ENCODE results near the gene PCSK5. TPM values are rescaled to one million over a fixed set of nuclear protein-coding genes. Genes with fewer than 3 reads are reported as not detected.

PCSK5 gene
- total RNA-seq, 5 donors from 2014 or later (not counting 1 experiment from before 2014, with no cell fraction given), result 9.1 to 24.1 (median 12.7) TPM

- Histone ChIP-seq H3K36me3 (ENCODE audit: control insufficient read depth in 2 of 2, extremely low read depth in 1 of 2, insufficient read depth in 1 of 2, low read length in 1 of 2) (no peaks in the 10 kb centered on the region), H3K27me3 (replicated peaks in 1 of 2; ENCODE audit: control insufficient read depth in 2 of 2, extremely low read depth in 1 of 2, insufficient read depth in 2 of 2, low read length in 1 of 2) (no peaks in the 10 kb centered on the region), H3K4me1 (ENCODE audit: control insufficient read depth in 1 of 2, extremely low read depth in 1 of 2, insufficient read depth in 2 of 2, low read length in 2 of 2) (no peaks in the 10 kb centered on the region), H3K9me3 (no peaks in the 10 kb centered on the region), H3K27ac (ENCODE audit: low read length) (no peak overlapping the region), H3K4me3 (ENCODE audit: control insufficient read depth in 1 of 2, extremely low read depth in 1 of 2, low read length in 1 of 2) (no peak overlapping the region)
- no peak for ATAC-seq (replicated peaks in 1 of 4)
- 71% methylated on average over 1 of the region's 2 CpGs for WGBS (ENCODE audit: insufficient coverage)
- no peak for DNase-seq
- Mint-ChIP-seq H3K36me3 (no peaks in the 10 kb centered on the region), H3K4me1 (no peaks in the 10 kb centered on the region), H3K27me3 (peaks cover 0 to 1% of the 10 kb centered on the region in 2 donors), H3K27ac (no peak overlapping the region), H3K9me3 (no peaks in the 10 kb centered on the region), H3K4me3 (no peak overlapping the region)
- POLR2A ChIA-PET, result no interaction called here
- CTCF ChIA-PET, result no interaction called here
Observed at GRCh38 chr9:76227156-76227555, 336.7 kb downstream of the PCSK5 start.

- Histone ChIP-seq H3K4me3 (ENCODE audit: control insufficient read depth in 1 of 2, extremely low read depth in 1 of 2, low read length in 1 of 2) (no peak overlapping the region), H3K27me3 (replicated peaks in 1 of 2; ENCODE audit: control insufficient read depth in 2 of 2, extremely low read depth in 1 of 2, insufficient read depth in 2 of 2, low read length in 1 of 2) (no peaks in the 10 kb centered on the region), H3K36me3 (ENCODE audit: control insufficient read depth in 2 of 2, extremely low read depth in 1 of 2, insufficient read depth in 1 of 2, low read length in 1 of 2) (no peaks in the 10 kb centered on the region), H3K4me1 (ENCODE audit: control insufficient read depth in 1 of 2, extremely low read depth in 1 of 2, insufficient read depth in 2 of 2, low read length in 2 of 2) (no peaks in the 10 kb centered on the region), H3K9me3 (no peaks in the 10 kb centered on the region), H3K27ac (ENCODE audit: low read length) (no peak overlapping the region)
- ChIA-PET POLR2A (no interaction called here), CTCF (interaction anchor here in 1 of 2 donors (0.6 kb wide), 1 partner anchor 72 kb away, joined by 3 read pairs; no protein-coding TSS in a partner anchor)
- H3K4me1 Mint-ChIP-seq, result no peaks in the 10 kb centered on the region
- ATAC-seq (replicated peaks in 1 of 4) (no peak), DNase-seq (no peak)
- H3K27me3 Mint-ChIP-seq, result peaks cover 0 to 1% of the 10 kb centered on the region in 2 donors
- H3K36me3 Mint-ChIP-seq, result no peaks in the 10 kb centered on the region
- H3K27ac Mint-ChIP-seq, result no peak overlapping the region
- H3K9me3 Mint-ChIP-seq, result no peaks in the 10 kb centered on the region
- WGBS (ENCODE audit: insufficient coverage), result 57% methylated on average over 1 of the region's 5 CpGs
- H3K4me3 Mint-ChIP-seq, result no peak overlapping the region
Observed at GRCh38 chr9:76231001-76231400, 340.5 kb downstream of the PCSK5 start.

DNA sequence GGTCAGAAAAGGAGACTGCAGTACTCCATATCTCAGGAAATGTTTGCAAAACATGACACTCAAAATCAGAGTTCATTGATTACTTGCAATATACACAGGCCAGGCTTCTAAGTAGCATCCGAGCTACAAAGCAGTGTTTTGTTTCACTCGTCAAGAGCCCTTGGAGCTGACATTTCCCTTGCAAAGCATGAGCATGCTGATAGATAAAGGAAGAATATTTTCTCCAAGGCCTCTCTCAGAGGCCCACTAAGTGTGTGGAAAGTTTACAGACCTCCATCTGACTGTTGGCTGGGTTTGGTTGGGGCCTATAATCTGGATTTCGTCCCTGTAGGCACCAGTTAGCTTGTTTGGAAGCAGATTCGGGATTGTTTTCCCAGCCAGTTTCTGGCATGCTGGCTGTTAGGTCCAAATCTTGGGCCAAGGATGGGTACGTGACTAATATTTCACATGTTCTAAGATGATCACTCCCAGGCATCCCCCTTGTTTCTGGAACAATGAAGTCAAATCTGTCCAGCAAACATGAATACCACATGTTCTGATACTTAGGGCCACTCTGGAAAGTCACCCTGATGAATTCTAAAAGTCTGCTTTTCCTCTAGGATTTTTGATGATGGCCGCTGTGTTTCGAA, 342.5 kb downstream of the PCSK5 start:
- Mint-ChIP-seq H3K9me3 (no peaks in the 10 kb centered on the region), H3K4me3 (no peak overlapping the region)
- WGBS (ENCODE audit: insufficient coverage), result 86% methylated on average over 6 of the region's 7 CpGs

GRCh38 chr9:76240578-76240977, 350.1 kb downstream of the PCSK5 start:
- ATAC-seq (replicated peaks in 1 of 4), result no peak
- POLR2A ChIA-PET, result no interaction called here

More for the DNA sequence above, 342.5 kb downstream of the PCSK5 start:
- Mint-ChIP-seq H3K4me1 (no peaks in the 10 kb centered on the region), H3K36me3 (no peaks in the 10 kb centered on the region), H3K27me3 (peaks cover 0 to 1% of the 10 kb centered on the region in 2 donors), H3K27ac (no peak overlapping the region)
- Histone ChIP-seq H3K4me1 (ENCODE audit: control insufficient read depth in 1 of 2, extremely low read depth in 1 of 2, insufficient read depth in 2 of 2, low read length in 2 of 2) (no peaks in the 10 kb centered on the region), H3K9me3 (no peaks in the 10 kb centered on the region), H3K27ac (ENCODE audit: low read length) (no peak overlapping the region), H3K4me3 (ENCODE audit: control insufficient read depth in 1 of 2, extremely low read depth in 1 of 2, low read length in 1 of 2) (no peak overlapping the region), H3K36me3 (ENCODE audit: control insufficient read depth in 2 of 2, extremely low read depth in 1 of 2, insufficient read depth in 1 of 2, low read length in 1 of 2) (no peaks in the 10 kb centered on the region), H3K27me3 (replicated peaks in 1 of 2; ENCODE audit: control insufficient read depth in 2 of 2, extremely low read depth in 1 of 2, insufficient read depth in 2 of 2, low read length in 1 of 2) (no peaks in the 10 kb centered on the region)
- CTCF ChIA-PET, result no interaction called here
- ATAC-seq (replicated peaks in 1 of 4), result no peak
- DNase-seq, result no peak
- POLR2A ChIA-PET, result no interaction called here

DNA sequence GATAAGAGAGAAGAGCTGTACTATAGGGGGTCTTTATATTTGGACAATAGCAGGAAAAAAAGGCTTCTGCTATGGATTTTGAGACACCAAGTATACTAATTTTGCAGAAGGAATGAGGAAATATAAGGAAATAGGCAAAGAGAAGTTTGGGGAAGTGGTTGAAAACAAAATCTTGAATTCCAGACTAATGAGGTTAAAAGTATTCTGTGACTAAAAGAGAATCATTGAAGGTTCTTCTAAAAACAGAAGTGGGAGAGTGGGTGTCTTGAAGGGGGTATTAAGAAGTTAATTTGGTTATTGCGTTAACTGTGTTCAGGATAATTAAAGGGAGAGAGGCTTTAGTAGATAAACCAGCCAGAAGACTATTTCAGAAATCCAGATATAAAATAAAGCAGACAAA, 355.0 kb downstream of the PCSK5 start:
- CTCF ChIA-PET, result interaction anchor here in 1 of 2 donors (0.6 kb wide), 1 partner anchor 1097 kb away, joined by 4 read pairs; no protein-coding TSS in a partner anchor
- POLR2A ChIA-PET, result no interaction called here
- no peak for DNase-seq
- no peaks in the 10 kb centered on the region for H3K36me3 Mint-ChIP-seq
- no CpG with 5 or more reads among the region's 1 CpG for WGBS (ENCODE audit: insufficient coverage)
- no peak overlapping the region for H3K27ac Mint-ChIP-seq
- no peak overlapping the region for H3K4me3 ChIP-seq (ENCODE audit: control insufficient read depth in 1 of 2, extremely low read depth in 1 of 2, low read length in 1 of 2)
- H3K27me3 ChIP-seq (replicated peaks in 1 of 2; ENCODE audit: control insufficient read depth in 2 of 2, extremely low read depth in 1 of 2, insufficient read depth in 2 of 2, low read length in 1 of 2), result no peaks in the 10 kb centered on the region
- H3K9me3 ChIP-seq, result no peaks in the 10 kb centered on the region
- H3K9me3 Mint-ChIP-seq, result no peaks in the 10 kb centered on the region
- no peak overlapping the region for H3K27ac ChIP-seq (ENCODE audit: low read length)
- no peak for ATAC-seq (replicated peaks in 1 of 4)
- no peaks in the 10 kb centered on the region for H3K36me3 ChIP-seq (ENCODE audit: control insufficient read depth in 2 of 2, extremely low read depth in 1 of 2, insufficient read depth in 1 of 2, low read length in 1 of 2)
- no peak overlapping the region for H3K4me3 Mint-ChIP-seq
- no peaks in the 10 kb centered on the region for H3K4me1 ChIP-seq (ENCODE audit: control insufficient read depth in 1 of 2, extremely low read depth in 1 of 2, insufficient read depth in 2 of 2, low read length in 2 of 2)
- no peaks in the 10 kb centered on the region for H3K4me1 Mint-ChIP-seq
- H3K27me3 Mint-ChIP-seq, result no peaks in the 10 kb centered on the region

More at GRCh38 chr9:76240578-76240977, 350.1 kb downstream of the PCSK5 start:
- no CpG with 5 or more reads among the region's 1 CpG for WGBS (ENCODE audit: insufficient coverage)
- DNase-seq, result no peak
- no peak overlapping the region for H3K27ac ChIP-seq (ENCODE audit: low read length)
- CTCF ChIA-PET, result no interaction called here
- H3K9me3 ChIP-seq, result no peaks in the 10 kb centered on the region
- no peak overlapping the region for H3K27ac Mint-ChIP-seq
- no peaks in the 10 kb centered on the region for H3K27me3 ChIP-seq (replicated peaks in 1 of 2; ENCODE audit: control insufficient read depth in 2 of 2, extremely low read depth in 1 of 2, insufficient read depth in 2 of 2, low read length in 1 of 2)
- H3K4me1 ChIP-seq (ENCODE audit: control insufficient read depth in 1 of 2, extremely low read depth in 1 of 2, insufficient read depth in 2 of 2, low read length in 2 of 2), result no peaks in the 10 kb centered on the region
- no peaks in the 10 kb centered on the region for H3K9me3 Mint-ChIP-seq
- H3K27me3 Mint-ChIP-seq, result no peaks in the 10 kb centered on the region
- H3K36me3 Mint-ChIP-seq, result no peaks in the 10 kb centered on the region
- H3K36me3 ChIP-seq (ENCODE audit: control insufficient read depth in 2 of 2, extremely low read depth in 1 of 2, insufficient read depth in 1 of 2, low read length in 1 of 2), result no peaks in the 10 kb centered on the region
- no peak overlapping the region for H3K4me3 ChIP-seq (ENCODE audit: control insufficient read depth in 1 of 2, extremely low read depth in 1 of 2, low read length in 1 of 2)
- H3K4me1 Mint-ChIP-seq, result no peaks in the 10 kb centered on the region
- H3K4me3 Mint-ChIP-seq, result no peak overlapping the region

DNA sequence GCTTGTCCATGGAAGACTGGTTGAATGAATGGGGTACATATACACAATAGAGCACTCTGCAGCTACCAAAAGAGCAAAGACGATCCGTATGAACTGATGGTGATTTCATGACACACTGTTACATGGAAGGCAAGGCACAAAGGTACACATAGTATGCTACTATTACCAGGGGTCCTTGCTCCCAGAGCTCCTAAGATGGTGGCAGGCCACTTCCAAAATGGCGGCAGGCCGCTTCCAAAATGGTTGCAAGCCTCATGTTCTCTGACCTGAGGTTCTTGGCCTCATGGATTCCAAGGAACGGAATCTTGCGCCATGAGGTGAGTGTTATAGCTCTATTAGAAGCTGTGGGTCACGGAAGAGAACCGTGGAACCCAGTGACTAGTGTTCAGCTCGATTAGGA, 356.2 kb downstream of the PCSK5 start:
- H3K36me3 Mint-ChIP-seq, result no peaks in the 10 kb centered on the region
- no peak overlapping the region for H3K4me3 Mint-ChIP-seq
- DNase-seq (no peak), ATAC-seq (replicated peaks in 1 of 4) (no peak)
- H3K9me3 Mint-ChIP-seq, result no peaks in the 10 kb centered on the region
- no peak overlapping the region for H3K27ac ChIP-seq (ENCODE audit: low read length)
- POLR2A ChIA-PET, result interaction anchor here in 1 of 2 donors (0.6 kb wide), 1 partner anchor 45 kb away, joined by 7 read pairs; no protein-coding TSS in a partner anchor
- H3K27ac Mint-ChIP-seq, result no peak overlapping the region
- 93% methylated on average over 8 of the region's 9 CpGs for WGBS (ENCODE audit: insufficient coverage)
- no peaks in the 10 kb centered on the region for H3K36me3 ChIP-seq (ENCODE audit: control insufficient read depth in 2 of 2, extremely low read depth in 1 of 2, insufficient read depth in 1 of 2, low read length in 1 of 2)
- no peak overlapping the region for H3K4me3 ChIP-seq (ENCODE audit: control insufficient read depth in 1 of 2, extremely low read depth in 1 of 2, low read length in 1 of 2)
- H3K27me3 Mint-ChIP-seq, result no peaks in the 10 kb centered on the region
- CTCF ChIA-PET, result no interaction called here
- no peaks in the 10 kb centered on the region for H3K4me1 Mint-ChIP-seq
- no peaks in the 10 kb centered on the region for H3K4me1 ChIP-seq (ENCODE audit: control insufficient read depth in 1 of 2, extremely low read depth in 1 of 2, insufficient read depth in 2 of 2, low read length in 2 of 2)
- no peaks in the 10 kb centered on the region for H3K27me3 ChIP-seq (replicated peaks in 1 of 2; ENCODE audit: control insufficient read depth in 2 of 2, extremely low read depth in 1 of 2, insufficient read depth in 2 of 2, low read length in 1 of 2)
- H3K9me3 ChIP-seq, result no peaks in the 10 kb centered on the region
